Fibroblast of pulmonary artery (primary cell): ENCODE results near the gene CYSLTR2.
"Not testable (repeated sequence)": the region's sequence is repeated elsewhere in the genome, so short reads cannot be mapped to it uniquely, and the experiment has no call there.

Experiments used
- DNase-seq: peaks from one replicate; pipeline ENCODE4 v3.0.0-alpha.2; 2010; ENCODE audit warnings: low read depth
- H3K4me3 ChIP-seq: replicated peaks from 2 replicates; pipeline ENCODE4 v1.5.1; 2011; ENCODE audit warnings: low read depth, mild to moderate bottlenecking, control low read depth, low read length, moderate library complexity
- CTCF ChIP-seq: IDR thresholded peaks from 2 replicates; pipeline ENCODE4 v1.5.1; 2011; ENCODE audit warnings: mild to moderate bottlenecking, control low read depth, low read length, inconsistent platforms; ENCODE audit errors: missing control alignments

Gene CYSLTR2

GRCh38 chr13:48667136-48667535 is 13.4 kb downstream of the CYSLTR2 start:
- H3K4me3 ChIP-seq, result no peak overlapping the region
- TF ChIP-seq CTCF, result no peak
- DNase-seq, result no peak

GRCh38 chr13:48671421-48671820 is 17.7 kb downstream of the CYSLTR2 start:
- not testable (repeated sequence) for H3K4me3 ChIP-seq, DNase-seq

- H3K4me3 ChIP-seq, result no peak overlapping the region
- no peak for DNase-seq
Measured at GRCh38 chr13:48675247-48675646, 21.5 kb downstream of the CYSLTR2 start.

GRCh38 chr13:48678316-48678715 is 24.6 kb downstream of the CYSLTR2 start:
- TF ChIP-seq CTCF, result no peak
- DNase-seq, result no peak
- H3K4me3 ChIP-seq, result no peak overlapping the region

More at GRCh38 chr13:48675247-48675646, 21.5 kb downstream of the CYSLTR2 start:
- TF ChIP-seq CTCF, result no peak

GRCh38 chr13:48679941-48680680 is 26.4 kb downstream of the CYSLTR2 start:
- TF ChIP-seq CTCF, result no peak
- no peak for DNase-seq
- H3K4me3 ChIP-seq, result no peak overlapping the region

GRCh38 chr13:48680756-48681392 is 27.1 kb downstream of the CYSLTR2 start:
- DNase-seq, result no peak
- H3K4me3 ChIP-seq, result no peak overlapping the region
- TF ChIP-seq CTCF, result no peak

GRCh38 chr13:48681905-48682304 is 28.2 kb downstream of the CYSLTR2 start:
- DNase-seq, result no peak
- no peak overlapping the region for H3K4me3 ChIP-seq
- no peak for TF ChIP-seq CTCF
